GM23248 (cell line): ENCODE results near the gene CAMKMT.

Experiments used
- EZH2 ChIP-seq: fragments of 200-600 bp; sonication (generic); IDR thresholded peaks from 2 replicates; pipeline ENCODE4 v1.6.1; 2018; ENCODE audit warnings: antibody characterized with exemption, mild to moderate bottlenecking; ENCODE audit not compliant: insufficient read depth, poor library complexity, severe bottlenecking
- EZH2phosphoT487 ChIP-seq: fragments of 200-600 bp; sonication (generic); IDR thresholded peaks from 2 replicates; pipeline ENCODE4 v1.6.1; 2018; ENCODE audit warnings: antibody characterized with exemption, moderate library complexity, mild to moderate bottlenecking, low read depth; ENCODE audit not compliant: insufficient read depth

DNA sequence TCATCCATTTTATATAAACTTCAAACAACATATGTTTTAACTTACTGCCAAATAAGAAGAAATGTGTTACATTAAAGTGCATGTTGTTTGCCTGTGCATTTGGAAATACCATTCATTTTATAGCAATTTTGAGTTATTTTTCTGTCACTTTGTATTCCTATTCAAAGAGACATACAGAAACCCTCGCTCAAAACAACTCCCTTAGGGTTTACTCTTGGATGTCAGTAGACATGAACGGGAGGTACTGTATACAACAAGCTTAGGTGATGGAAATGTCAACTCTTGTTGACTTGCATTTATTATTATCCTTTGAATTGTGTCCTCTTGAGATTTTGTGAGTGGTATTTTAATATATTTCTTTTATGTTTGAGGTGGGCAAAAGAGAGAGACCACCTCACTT lies 132.3 kb downstream of the CAMKMT start:
- TF ChIP-seq EZH2 (no peak), EZH2phosphoT487 (no peak)
